Fibroblast of the conjunctiva (primary cell): ENCODE measurements around the gene APOE.
A peak's percentile ranks its signal among the peaks of the same experiment; 100 is the strongest.
"Not testable (repeated sequence)": the region's sequence is repeated elsewhere in the genome, so short reads cannot be mapped to it uniquely, and the experiment has no call there.

Experiments
- DNase-seq: peaks from one replicate; pipeline ENCODE4 v3.0.0-alpha.2; 2010; ENCODE audit warnings: low read depth

Gene APOE

DNA sequence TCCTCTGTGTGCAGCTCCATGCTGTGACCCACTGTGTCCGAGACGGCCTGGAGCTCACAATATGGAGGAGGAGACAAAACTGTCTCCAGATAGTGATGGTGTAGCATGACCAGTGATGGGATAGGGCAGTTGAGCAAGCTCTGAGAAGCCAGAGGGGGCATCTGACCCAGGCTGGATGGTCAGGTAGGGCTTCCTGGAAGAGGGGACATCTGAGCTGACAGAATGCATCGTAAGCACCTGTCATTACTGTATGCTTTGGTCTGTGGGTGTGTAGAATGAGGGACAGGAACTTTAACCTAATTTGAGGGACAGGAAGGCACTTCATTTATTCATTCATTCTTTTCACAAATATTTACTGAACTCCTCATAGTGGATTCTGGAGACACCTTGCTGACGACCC lies 21.0 kb upstream of the APOE start:
- no peak for DNase-seq

DNA sequence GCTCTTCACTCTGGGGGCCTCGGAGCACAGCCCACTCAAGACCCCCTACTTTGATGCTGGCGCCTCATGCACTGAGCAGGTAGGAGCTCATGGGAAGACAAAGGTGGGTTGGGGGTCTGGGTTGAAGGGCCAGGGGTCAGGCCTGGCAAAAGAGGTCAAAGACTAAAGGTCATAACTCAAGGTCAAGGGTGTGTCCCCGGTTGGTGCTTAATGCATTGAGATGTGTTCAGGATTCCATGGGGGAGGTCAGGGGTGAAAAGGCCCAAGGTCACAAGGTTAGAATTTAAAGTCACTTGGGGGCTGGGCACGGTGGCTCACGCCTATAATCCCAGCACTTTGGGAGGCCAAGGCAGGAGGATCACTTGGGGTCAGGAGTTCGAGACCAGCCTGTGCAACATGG lies 19.5 kb upstream of the APOE start:
- no peak for DNase-seq

GRCh38 chr19:44887648-44888047 lies 17.9 kb upstream of the APOE start:
- no peak for DNase-seq

DNA sequence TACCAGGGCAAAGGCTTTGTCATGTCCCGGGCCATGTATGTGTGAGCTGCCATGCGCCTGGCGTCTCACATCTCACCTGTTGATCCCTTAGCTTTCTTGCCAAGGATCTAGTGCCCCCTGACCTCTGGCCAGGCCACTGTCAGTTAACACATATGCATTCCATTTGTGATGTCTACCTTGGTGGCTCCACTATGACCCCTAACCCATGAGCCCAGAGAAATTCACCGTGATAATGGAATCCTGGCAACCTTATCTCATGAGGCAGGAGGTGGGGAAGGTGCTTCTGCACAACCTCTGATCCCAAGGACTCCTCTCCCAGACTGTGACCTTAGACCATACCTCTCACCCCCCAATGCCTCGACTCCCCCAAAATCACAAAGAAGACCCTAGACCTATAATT lies 17.3 kb upstream of the APOE start:
- DNase-seq = not testable (repeated sequence)

GRCh38 chr19:44889830-44890365 lies 15.7 kb upstream of the APOE start:
- no peak for DNase-seq

DNA sequence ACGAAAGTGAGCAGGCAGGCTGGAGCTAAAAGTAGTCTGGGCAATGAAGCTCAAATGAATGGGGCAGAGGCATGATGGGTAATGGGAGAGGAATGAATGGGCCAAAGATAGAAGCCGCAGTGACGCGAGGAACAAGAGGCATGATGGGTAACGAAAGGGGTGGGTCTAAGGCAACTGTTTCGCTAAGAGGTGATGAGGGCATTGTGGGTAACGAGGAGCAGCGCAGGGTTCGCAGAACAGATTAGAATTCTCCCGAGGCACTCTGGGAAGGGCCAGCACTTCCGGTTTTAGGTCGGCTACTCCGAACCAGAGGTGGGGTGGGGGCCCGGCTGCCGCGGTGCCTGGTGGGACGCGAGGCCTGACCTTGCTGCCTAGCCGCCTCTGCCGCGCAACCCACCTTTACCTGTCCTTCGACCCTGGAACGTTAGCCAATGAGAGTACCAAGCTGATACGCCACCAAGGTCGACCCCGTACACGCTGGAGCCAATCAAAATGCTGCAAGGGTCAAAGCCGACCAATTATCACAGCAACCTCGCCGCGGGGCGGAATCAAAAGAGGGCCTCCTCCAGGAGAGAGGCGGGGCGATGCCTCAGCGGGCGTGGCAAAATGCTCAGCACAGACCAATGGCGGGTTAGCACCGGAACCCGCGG lies 15.1 kb upstream of the APOE start:
- DNase-seq = peak; percentile 100

DNA sequence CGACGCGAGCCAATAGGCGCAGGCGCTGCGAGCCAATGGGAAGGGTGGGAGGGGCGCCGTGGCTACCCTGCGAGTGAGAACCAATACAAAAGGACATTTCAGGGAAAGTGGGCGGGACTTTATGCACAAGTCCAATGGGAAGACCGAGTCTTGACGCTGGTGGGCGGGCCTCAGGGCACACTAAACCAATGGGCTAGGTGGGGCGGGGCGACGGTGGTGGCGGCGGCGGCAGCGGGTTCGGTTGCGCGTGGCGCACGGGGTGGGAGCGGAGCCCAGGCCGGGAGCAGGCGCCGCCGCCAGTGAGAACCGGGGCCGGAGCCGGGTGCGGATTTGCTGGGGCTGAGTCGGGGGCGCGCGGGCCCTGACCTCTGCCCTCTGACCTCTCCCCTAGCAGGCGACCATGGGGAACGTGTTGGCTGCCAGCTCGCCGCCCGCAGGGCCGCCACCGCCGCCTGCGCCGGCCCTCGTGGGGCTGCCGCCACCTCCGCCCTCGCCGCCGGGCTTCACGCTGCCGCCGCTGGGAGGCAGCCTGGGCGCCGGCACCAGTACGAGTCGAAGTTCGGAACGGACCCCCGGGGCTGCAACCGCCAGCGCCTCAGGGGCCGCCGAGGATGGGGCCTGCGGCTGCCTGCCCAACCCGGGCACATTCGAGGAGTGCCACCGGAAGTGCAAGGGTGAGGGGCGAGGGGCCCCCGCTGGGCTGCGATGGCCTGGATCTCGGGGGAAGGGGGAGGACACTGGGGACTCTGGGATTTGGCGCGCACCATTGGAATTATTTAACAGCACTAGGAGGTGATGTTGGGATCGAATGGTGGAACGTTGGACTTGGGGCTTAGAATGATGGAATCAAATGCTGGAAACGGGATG lies 14.3 kb upstream of the APOE start, which contains the start of gene TOMM40:
Gene TOMM40, plus strand, starts transcription at position 239 of the 867 bp plus-strand sequence. Its CDS starts 162 bp downstream, at position 401.
- peak; percentile 100 for DNase-seq

GRCh38 chr19:44892932-44893331 lies 12.7 kb upstream of the APOE start:
- no peak for DNase-seq

DNA sequence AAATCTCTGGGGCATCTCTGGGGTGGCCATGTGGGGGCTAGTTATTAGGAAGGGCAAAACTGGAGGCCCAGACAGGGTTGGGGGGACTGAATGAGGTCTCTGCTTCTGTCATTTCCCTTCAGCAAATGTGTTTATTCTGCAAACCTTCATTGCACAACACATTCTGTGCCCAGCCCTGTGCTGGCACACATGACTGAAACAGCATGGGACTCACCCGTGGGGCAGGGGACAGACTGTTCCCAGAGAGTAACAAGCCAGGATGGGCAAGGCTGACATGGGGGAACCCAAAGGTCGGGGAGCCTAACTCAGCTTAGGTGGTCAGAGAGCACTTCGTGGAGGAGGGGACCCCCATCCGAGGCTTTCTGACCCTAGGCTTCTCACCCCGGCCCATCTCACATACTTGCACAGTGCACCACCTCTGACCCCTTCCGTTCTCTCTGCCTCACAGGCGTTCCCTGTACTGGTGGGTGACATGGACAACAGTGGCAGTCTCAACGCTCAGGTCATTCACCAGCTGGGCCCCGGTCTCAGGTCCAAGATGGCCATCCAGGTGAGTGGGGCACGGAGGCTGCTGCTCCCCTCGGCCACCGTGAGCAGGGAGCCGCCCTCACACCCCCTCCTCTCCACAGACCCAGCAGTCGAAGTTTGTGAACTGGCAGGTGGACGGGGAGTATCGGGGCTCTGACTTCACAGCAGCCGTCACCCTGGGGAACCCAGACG lies 12.1 kb upstream of the APOE start:
- no peak for DNase-seq

GRCh38 chr19:44894052-44894400 lies 11.6 kb upstream of the APOE start:
- DNase-seq = no peak

GRCh38 chr19:44894946-44895345 lies 10.7 kb upstream of the APOE start:
- no peak for DNase-seq

GRCh38 chr19:44897835-44898234 lies 7.8 kb upstream of the APOE start:
- no peak for DNase-seq

- no peak for DNase-seq
Observed at GRCh38 chr19:44900328-44901244, 5.0 kb upstream of the APOE start.

DNA sequence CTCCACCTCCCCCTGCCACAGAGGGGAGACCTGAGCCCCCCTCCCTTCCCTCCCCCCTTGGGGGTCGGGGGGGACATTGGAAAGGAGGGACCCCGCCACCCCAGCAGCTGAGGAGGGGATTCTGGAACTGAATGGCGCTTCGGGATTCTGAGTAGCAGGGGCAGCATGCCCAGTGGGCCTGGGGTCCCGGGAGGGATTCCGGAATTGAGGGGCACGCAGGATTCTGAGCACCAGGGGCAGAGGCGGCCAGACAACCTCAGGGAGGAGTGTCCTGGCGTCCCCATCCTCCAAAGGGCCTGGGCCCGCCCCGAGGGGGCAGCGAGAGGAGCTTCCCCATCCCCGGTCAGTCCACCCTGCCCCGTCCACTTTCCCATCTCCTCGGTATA lies 2.4 kb upstream of the APOE start:
- DNase-seq = no peak

- DNase-seq = peak; percentile 41
Observed at GRCh38 chr19:44903602-44904425, 1.8 kb upstream of the APOE start.

DNA sequence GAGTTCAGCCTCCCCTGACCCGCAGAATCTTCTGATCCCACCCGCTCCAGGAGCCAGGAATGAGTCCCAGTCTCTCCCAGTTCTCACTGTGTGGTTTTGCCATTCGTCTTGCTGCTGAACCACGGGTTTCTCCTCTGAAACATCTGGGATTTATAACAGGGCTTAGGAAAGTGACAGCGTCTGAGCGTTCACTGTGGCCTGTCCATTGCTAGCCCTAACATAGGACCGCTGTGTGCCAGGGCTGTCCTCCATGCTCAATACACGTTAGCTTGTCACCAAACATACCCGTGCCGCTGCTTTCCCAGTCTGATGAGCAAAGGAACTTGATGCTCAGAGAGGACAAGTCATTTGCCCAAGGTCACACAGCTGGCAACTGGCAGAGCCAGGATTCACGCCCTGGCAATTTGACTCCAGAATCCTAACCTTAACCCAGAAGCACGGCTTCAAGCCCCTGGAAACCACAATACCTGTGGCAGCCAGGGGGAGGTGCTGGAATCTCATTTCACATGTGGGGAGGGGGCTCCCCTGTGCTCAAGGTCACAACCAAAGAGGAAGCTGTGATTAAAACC lies 1.1 kb upstream of the APOE start:
- no peak for DNase-seq

GRCh38 chr19:44907613-44908012 lies 2.0 kb downstream of the APOE start:
- DNase-seq = no peak

DNA sequence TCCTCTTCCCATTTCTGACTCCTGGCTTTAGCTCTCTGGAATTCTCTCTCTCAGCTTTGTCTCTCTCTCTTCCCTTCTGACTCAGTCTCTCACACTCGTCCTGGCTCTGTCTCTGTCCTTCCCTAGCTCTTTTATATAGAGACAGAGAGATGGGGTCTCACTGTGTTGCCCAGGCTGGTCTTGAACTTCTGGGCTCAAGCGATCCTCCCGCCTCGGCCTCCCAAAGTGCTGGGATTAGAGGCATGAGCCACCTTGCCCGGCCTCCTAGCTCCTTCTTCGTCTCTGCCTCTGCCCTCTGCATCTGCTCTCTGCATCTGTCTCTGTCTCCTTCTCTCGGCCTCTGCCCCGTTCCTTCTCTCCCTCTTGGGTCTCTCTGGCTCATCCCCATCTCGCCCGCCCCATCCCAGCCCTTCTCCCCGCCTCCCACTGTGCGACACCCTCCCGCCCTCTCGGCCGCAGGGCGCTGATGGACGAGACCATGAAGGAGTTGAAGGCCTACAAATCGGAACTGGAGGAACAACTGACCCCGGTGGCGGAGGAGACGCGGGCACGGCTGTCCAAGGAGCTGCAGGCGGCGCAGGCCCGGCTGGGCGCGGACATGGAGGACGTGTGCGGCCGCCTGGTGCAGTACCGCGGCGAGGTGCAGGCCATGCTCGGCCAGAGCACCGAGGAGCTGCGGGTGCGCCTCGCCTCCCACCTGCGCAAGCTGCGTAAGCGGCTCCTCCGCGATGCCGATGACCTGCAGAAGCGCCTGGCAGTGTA lies 2.7 kb downstream of the APOE start:
- DNase-seq = no peak

DNA sequence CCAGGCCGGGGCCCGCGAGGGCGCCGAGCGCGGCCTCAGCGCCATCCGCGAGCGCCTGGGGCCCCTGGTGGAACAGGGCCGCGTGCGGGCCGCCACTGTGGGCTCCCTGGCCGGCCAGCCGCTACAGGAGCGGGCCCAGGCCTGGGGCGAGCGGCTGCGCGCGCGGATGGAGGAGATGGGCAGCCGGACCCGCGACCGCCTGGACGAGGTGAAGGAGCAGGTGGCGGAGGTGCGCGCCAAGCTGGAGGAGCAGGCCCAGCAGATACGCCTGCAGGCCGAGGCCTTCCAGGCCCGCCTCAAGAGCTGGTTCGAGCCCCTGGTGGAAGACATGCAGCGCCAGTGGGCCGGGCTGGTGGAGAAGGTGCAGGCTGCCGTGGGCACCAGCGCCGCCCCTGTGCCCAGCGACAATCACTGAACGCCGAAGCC lies 3.3 kb downstream of the APOE start:
- DNase-seq = no peak

DNA sequence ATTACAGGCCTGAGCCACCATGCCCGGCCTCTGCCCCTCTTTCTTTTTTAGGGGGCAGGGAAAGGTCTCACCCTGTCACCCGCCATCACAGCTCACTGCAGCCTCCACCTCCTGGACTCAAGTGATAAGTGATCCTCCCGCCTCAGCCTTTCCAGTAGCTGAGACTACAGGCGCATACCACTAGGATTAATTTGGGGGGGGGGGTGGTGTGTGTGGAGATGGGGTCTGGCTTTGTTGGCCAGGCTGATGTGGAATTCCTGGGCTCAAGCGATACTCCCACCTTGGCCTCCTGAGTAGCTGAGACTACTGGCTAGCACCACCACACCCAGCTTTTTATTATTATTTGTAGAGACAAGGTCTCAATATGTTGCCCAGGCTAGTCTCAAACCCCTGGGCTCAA lies 4.2 kb downstream of the APOE start:
- DNase-seq = no peak
